Pons (tissue), 1 donor: Measurements from ENCODE around the gene TPM2.

ENCODE experiments used
- DNase-seq: peaks from one replicate; pipeline ENCODE4 v3.0.0-alpha.2; 2016; ENCODE audit warnings: low spot score

The TPM2 gene

DNA sequence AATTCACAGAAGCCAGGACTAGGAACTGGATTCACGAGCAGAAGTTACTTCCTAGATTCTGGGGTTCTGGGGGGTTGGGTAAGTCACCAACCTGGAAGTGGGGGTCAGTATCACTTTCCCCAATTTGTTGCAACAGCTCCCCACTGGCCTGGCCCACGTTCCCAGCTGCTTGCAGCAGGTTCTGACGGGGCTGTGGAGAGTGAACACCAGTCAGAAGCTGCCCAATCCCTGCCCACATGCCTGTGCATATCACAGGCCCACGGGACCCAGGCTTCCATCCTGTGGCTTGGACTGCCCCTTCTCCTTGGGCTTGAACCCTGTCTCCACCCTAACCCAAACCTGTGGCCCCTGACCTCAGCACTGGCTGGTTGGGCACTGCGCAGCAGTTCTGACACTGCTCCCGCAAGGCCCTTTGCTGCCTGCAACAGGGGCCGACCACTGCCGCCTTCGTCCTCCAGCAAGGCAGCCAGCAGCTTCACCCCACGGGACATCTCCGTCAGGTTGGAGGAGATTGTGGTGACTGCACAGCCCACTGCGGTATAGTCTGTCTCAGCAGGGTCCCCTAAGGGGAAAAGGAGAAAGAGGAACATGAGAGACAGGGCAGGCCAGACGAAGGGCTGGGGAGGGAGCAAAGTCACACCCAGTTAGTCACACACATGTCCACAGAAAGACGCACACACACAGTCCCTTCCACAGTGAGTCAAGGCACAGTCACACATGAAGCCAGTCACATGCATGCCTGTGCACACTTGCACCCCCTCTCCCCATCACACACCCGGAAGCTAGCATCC, 29.2 kb upstream of the TPM2 start:
- no peak for DNase-seq

DNA sequence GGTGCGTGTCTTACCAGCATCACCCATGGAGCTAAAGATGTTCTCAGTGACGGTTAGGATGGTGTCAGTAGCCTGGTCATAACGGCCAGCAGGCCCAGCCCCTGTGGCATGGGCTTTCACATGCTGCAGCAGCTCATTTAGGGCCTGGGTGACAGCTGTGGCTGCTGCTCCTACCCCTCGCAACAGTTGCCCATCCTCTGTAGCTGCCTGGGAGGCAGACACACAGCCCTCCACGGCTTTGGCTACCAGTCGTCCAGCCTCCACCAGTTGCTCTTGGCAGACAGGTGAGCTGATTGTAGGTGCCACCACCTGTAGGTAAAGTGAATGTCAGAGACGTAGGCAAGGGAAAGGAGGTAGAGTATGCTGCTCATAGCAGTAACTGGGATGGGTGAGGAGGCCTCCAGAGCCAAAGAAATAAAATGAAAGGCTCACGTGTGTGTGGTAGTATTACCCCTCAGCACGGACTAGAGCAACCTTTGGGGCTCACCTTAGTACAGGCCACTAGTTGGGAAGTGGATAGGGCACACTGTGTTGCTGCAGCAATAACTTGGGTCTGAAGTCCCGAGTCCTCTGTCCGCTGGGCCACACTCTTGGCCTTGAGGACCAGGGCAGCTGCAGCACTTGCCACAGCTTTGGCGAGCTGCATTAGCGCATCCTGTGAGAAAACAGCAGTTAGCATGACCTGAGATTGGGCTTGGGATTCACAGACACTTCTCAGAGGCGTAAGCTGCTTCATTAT, 27.6 kb upstream of the TPM2 start:
- DNase-seq: no peak

DNA sequence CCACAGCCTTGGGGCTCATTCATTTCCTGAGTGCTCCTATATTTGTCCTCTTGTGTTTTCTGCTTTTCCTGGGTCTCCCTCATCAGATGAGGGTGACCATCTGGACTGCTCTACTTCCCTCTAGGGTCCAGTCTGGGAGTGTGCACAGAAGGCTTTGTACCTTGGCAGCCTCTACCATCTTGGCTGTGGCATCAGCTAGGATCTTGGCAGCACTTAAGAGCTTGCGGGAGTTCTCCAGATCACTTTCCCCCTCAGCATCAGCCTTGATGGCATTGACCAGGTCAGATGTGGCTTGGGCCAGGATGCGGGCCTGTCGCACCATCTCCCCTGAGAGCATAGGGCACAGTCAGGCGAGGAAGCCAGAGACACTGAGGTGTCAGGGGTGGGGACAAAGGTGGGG, 26.5 kb upstream of the TPM2 start:
- DNase-seq: no peak

DNA sequence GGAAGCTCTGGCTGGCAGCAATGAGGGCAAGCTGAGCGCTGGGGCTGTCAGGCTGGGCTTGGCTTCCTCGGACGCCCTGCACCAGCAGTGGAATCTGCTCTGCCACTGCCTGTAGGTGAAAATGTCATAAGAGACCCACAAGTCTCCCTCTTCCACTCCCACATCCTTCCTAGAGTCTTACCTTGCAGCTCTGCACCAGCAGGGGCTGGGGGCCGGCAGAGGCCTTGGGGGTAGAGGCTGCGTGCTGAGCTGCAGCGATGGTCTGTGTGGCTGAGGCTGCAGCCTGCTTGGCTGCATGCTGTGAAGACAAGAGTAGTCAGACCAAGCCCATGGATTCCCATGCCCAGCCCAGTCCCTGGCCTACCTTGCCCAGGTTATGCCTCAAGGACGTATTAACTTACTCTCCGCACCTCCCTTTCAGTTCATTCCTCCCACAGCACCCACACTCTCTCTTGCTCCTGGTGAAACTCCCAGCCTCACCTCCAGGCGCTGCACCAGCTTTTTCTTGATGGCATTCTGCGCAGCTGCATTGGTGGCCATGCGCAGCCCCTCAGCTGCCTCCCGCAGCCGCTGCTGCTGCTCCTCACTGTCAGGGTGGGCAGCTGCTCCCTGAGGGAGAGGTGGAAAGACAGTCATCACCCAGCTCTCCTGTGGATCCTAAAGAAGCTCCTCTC, 25.0 kb upstream of the TPM2 start:
- no peak for DNase-seq

DNA sequence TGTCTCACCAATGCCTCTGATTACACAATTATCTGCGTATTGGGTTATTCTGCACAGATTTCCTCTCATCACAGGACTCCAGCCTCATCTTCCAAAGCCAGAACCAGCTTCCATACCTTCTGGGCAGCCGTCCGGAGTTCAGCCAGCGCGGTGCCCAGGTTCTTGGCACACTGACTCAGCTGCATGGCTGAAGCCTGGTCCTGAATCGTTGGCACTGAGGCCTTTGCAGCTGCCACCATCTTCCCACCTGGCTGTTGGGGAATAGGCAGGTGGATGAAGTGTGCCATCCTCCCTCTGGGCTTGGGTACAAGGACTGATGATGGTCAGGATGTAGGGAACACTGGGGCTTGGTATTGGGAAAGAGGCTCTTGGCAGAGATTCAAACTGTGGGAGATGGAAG, 24.4 kb upstream of the TPM2 start:
- no peak for DNase-seq

DNA sequence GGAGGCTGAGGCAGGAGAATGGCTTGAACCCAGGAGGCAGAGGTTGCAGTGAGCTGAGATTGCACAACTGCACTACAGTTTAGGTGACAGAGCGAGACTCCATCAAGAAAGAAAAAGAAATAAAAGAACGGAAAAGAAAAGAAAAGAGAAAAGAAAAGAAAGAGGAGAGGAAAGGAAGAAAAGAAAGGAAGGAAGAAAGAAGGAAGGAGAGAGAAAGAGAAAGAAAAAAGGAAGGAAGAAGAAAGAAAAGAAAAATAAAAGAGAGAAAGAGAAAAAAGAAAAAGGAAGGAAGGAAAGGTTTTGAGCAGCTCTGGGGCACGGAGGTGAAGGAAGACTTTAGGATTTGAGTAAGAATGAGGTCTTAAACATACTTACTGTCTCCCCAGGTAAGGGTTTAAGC, 23.9 kb upstream of the TPM2 start:
- no peak for DNase-seq

DNA sequence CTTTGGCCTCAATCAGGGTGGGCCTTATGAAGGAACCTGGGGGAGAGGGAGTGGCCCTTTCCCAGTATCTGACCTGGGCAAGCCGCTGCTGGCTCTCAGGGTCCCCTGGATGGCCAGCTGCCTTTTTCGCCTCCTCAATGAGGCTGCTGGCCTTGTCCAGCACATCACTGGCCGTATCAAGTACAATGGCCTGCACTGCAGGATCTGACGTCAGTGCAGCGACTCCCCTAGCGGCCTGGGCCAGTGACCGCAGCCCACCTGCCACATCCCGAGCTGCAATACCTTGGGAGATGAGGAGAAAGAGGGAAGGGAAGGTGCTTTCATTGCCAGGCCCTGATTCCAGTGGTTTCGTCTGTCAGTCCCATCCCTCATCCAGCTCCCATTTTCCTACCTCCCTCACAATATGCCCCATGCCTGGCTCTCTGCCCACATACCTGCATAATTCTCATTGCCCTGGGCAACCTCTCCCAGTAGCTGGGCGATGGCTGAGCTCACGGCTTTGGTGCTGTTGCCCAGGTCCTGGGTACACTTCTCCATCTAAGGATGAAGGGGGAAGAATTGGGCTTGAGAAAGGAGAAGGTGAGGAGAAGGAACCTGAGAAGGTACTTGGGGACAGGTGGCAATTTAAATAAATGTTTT, 23.2 kb upstream of the TPM2 start:
- DNase-seq: no peak

DNA sequence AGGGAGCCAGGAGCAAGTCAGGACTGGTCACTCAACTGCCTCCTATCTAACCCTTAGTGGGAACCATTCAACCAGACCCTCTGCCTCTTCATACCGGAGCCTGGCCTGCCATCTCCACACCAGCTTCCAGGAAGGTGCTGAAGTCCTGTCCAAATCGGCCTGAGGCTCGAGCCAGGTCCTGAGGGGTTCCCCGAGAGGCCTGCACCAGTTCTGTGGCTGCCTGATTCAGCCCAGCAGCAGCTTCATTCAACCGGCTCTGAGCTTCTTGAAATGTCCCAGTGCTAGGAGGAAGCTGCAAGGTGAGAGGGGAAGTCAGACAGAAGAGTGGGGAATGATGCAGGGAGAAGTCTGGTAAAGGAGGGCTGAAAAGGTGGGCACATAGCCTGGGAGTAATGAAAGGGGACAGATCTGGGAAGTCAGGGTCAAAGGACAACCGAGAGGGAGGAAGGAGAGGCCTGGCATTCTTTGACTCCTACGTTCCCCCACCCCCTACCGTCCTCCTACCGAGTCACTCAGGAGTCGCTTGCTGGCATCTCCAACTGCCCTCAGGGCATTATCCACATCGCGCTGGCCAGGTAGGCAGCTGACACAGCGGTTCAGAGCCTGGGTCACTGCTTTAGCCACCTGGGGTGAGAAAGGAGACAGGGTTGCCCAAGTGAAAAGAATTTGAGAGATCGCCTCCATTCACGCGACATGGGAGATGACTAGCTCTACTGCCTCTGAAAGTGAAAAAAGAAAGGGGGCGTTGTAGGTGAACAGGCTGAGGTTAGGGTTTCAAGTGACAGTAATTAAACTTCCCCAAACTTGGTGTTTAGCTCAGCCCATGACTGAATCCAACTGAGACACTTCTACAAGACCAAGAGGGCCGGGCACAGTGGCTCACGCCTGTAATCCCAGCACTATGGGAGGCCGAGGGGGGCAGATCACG, 22.0 kb upstream of the TPM2 start:
- DNase-seq: no peak

DNA sequence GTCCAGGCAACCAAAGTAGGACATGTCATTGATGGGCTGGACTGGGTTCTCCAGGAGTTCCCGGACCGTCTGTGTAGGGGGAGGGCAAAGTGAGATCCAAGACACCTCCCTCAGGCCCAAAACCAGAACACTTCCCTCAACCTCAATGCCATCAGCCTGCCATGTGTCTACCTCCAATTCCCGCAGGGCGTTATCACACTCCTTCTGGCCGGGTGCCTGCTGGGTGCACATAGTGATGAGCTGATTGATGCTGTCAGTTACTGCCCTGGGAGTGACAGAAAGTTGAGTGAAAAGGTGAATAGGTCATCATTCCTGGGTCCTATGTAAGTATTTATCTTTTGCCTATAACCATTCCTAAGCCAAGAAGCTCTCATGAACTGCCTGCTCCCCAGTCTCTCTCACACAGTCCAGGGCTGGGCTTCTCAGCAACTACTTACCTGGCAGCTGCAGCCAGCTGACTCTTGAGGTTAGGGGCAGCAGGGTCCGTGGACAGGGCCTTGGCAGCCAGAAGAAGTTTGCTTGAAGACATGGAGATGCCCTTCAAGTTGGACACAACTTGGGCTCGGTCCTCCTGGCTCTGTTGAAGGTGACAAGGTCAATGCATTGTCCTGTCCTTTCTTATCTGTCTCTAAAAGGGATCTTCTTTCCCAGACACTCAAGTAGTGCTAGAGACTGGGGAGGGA, 21.2 kb upstream of the TPM2 start:
- DNase-seq: no peak

DNA sequence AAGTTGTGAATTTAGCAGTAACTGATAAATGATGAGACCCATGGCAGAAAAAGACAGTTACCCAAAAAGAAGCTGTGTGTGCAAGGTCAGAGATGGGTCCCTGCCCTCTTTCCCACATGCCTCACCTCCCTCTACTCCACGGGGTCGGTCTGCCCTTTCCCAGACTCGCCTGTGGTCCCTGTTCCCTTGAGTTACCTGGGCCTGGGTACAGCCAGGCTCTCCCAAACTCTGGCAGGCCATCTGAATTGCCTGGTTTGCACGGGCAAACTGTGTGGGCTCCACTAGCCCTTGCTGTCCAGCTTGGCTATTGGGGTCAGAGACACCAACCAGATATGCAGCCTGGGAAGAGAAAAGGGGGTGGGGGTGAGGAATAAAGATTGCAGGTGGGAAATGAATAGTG, 18.4 kb upstream of the TPM2 start:
- no peak for DNase-seq

DNA sequence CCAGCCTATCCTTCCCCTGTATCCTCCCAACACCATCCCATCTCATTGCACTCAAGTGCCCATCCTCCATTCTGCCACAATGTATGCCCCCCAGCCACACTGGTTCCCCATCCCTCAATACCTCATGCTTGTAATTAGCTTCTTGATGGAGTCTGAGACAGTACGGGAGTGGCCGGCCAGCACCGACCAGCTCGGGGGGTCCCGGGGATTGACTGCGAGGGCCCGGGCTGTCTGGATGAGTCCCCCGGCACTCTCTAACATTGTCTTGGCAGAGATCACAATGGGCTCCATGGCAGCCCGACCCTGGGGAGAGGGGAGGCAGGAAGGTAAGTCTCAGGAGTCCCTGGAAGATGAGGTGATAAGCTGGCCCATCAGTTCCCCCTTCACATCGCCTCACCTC, 17.2 kb upstream of the TPM2 start:
- DNase-seq: no peak

DNA sequence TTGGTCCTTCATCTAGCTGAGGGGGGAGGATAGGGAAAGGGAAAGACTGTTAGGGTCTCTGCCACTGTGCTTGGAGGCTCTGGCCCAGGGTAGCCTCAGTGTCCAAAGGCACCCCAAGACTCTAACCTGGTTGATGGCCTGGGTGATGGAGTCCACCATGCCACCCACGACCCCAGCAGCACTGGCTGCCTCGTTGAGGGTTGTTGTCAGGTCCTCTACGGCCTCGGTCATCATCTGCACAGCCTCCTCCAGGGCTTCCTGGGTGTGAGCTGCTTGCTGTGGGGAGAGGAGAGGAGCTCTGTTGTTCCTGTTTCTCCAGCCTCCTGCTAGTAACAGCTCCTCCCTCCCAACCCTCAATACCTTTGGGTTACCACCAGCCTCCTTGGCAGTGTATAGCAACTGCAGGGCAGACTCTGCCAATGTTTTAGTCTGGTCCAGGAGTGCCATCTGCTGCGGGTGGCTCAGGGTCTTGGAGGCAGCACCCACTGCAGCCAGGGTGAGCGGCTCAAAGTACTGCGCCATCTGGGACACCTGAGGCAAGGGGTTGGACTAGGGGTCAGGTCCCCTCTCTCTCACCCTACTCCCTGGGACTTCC, 16.2 kb upstream of the TPM2 start:
- DNase-seq: no peak

DNA sequence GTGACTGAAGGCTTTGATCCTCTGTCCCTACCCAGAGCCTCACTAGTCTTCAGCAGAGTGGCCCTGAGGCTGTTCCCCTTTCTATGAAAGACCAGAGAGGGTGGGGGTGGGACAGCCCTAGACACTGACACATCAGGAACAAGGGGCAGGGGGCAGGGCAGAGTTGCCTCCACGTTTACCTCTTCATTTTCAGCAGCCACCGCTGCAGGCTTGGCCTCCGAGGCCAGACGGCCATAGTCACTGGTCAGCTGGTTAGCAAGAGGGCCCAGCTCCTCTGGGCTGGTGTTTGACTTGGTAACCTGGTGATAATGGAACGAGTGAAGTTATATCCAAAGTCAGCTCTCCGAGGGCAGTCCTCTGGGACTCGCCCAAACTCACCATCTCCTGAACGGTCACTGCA, 15.6 kb upstream of the TPM2 start:
- DNase-seq: no peak

DNA sequence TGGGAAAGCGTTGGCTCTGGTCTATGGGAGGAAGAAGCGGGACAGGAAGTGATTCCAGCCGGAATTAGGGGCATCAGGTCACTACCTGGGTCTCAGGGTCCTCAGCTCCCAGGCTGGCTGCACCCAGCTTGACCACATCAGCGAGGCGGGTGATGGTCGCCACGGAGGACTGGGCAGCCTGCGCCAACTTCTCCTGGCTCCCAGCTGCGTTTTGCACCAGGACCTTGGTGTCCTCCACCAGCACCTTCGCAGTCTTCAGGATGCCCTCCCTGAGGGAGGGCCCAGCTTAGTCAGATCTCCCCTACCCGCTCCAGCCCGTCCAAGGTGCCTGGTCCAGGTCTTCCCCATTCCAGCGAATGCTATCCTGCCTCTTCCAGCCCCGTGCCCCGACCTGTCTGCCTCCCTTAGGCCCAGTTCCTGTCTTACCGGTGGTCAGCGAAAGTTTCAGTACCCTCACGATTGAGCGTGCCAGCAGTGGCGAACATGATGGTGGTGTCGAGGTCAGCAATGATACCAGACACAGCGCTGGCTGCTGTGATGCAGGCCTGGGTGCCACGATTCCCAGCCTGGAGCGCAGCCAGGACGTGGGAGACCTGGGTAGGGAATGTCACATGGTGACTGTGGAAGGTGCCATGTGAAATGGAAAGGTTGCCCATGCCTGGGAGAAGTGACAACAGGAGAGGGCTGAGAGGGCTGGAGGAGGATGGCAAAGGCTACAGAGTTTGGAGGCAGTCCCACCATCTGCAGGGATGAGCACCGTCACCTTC, 14.4 kb upstream of the TPM2 start:
- DNase-seq: no peak

DNA sequence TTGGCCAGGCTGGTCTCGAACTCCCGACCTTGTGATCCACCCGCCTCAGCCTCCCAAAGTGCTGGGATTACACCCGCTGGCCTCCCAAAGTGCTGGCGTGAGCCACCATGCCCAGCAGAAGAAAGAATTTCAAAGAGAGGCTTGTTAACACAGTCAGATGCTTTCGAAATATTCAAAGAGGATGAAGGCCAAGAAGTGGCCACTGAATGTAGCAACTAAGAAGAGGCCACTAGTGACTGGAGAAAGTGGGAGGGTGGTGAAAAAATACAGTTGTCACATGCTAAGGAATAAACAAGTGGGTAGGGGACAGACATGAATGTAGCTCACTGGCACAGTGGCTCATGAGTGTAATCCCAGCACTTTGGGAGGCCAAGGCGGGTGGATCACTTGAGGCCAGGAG, 13.0 kb upstream of the TPM2 start:
- no peak for DNase-seq

DNA sequence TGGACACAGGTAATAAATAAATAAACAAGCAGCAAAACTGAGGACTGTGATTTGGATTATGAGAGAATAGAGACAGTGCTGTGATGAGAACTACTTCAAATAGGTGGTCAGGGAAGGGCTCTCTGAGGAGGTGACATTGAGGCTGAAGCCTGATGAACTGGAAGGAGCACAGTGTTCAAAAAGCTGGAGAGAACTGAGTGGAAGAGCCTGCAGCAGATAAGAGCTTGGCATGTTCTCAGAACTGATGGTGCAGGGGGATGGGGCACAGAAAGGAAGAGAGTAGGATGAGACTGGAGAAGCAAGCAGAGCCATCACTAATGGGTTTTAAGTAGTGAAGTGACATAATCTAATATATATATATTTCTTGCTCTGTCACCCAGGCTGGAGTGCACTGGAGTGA, 11.2 kb upstream of the TPM2 start:
- DNase-seq: no peak

DNA sequence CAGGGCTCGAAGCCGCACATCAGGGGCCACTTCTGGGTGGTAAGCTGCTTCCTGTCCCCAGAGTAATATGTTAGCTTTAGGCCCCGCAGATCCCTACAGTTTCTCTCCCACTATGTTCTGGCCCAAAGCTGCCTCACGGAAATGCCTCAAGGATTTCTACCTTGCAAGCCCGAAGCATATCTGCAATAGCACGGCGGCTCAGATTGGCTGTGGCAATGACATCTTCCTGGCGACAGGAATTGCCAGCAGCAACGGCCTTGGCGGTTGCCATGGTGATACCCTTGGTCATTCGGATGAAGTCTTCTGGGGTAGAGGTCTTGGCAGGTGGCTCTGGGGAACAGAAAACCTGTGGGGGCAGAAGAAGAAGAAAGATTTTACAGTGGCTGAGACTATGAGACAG, 10.3 kb upstream of the TPM2 start:
- no peak for DNase-seq

DNA sequence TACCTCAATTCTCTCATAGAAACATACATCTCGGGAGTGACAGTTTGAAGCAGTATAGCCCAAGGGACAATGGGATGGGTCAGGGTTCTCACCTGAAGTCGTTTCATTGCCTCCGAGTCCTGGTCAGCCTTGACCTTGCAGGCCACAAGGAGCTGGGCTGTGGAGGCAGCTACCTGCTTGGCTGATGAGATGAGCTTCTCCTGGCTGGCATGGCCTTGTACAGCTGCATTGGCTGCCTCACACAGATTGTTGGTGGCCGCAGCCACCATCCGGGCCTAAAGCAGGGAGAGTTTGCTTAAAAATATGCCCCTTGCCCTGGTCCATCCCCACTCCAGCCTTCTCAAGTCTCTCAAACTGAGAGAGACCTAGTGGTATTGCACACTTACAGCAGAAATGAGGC, 8.5 kb upstream of the TPM2 start:
- DNase-seq: no peak

DNA sequence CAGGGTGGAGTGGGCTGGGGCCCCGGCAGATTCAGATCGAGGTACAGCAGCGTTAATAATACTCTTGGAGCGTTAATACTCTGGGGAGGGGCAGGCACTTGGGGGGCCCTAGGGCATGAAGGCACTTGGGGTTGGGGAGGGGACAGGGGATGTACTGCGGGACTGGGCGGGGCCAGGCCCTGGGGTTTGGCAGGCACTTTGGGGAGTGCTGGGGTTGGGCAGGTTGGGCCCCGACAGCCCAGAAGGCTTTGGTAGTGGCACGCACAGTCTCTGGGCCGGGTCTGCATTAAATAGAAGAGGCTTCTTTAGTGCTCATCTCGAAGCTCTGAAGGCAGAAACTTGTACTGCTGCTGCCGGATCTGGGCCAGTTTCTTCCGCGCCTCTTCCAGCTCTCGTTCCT, 7.8 kb upstream of the TPM2 start:
- no peak for DNase-seq
